ENCODE results near the gene SLC35C1.
A peak's percentile ranks its signal among the peaks of the same experiment; 100 is the strongest.

The SLC35C1 gene

GRCh38 chr11:45772986-45773785, 31.8 kb upstream of the SLC35C1 start:
- no peak overlapping the region for H3K27ac Mint-ChIP-seq
- no peaks in the 10 kb centered on the region for H3K9me3 Mint-ChIP-seq
- H3K4me1 Mint-ChIP-seq: peaks cover 8% of the 10 kb centered on the region
- H3K4me3 Mint-ChIP-seq: no peak overlapping the region
- DNase-seq (ENCODE audit: low spot score in 2 of 2): no peak
- H3K36me3 Mint-ChIP-seq: no peaks in the 10 kb centered on the region
- peaks cover 13% of the 10 kb centered on the region for H3K27me3 Mint-ChIP-seq
- no peak for ATAC-seq (ENCODE audit: low read depth)

- Mint-ChIP-seq H3K9me3 (no peaks in the 10 kb centered on the region), H3K36me3 (no peaks in the 10 kb centered on the region), H3K27me3 (peaks cover 10% of the 10 kb centered on the region), H3K4me3 (no peak overlapping the region), H3K27ac (no peak overlapping the region), H3K4me1 (peaks cover 8% of the 10 kb centered on the region)
- ATAC-seq (ENCODE audit: low read depth): no peak
- no peak for DNase-seq (ENCODE audit: low spot score in 2 of 2)
These were observed 30.9 kb upstream of the SLC35C1 start for GRCh38 chr11:45773786-45774655.

- Mint-ChIP-seq H3K27ac (no peak overlapping the region), H3K4me3 (no peak overlapping the region), H3K9me3 (no peaks in the 10 kb centered on the region), H3K36me3 (no peaks in the 10 kb centered on the region), H3K4me1 (peaks cover 8% of the 10 kb centered on the region), H3K27me3 (peaks cover 12% of the 10 kb centered on the region)
- ATAC-seq (ENCODE audit: low read depth) (no peak), DNase-seq (ENCODE audit: low spot score in 2 of 2) (no peak)
These were observed 30.2 kb upstream of the SLC35C1 start for GRCh38 chr11:45774786-45775185.

- no peak for DNase-seq (ENCODE audit: low spot score in 2 of 2)
- no peak overlapping the region for H3K27ac Mint-ChIP-seq
These were observed 27.6 kb upstream of the SLC35C1 start for GRCh38 chr11:45777127-45777969.

GRCh38 chr11:45778341-45778740, 26.6 kb upstream of the SLC35C1 start:
- no peak for DNase-seq (ENCODE audit: low spot score in 2 of 2)
- H3K27ac Mint-ChIP-seq: no peak overlapping the region
- no peaks in the 10 kb centered on the region for H3K4me1 Mint-ChIP-seq
- peaks cover 15% of the 10 kb centered on the region for H3K27me3 Mint-ChIP-seq
- peaks cover 2% of the 10 kb centered on the region for H3K9me3 Mint-ChIP-seq
- no peak overlapping the region for H3K4me3 Mint-ChIP-seq
- ATAC-seq (ENCODE audit: low read depth): no peak
- no peaks in the 10 kb centered on the region for H3K36me3 Mint-ChIP-seq

More at GRCh38 chr11:45777127-45777969, 27.6 kb upstream of the SLC35C1 start:
- H3K36me3 Mint-ChIP-seq: no peaks in the 10 kb centered on the region
- H3K4me3 Mint-ChIP-seq: no peak overlapping the region
- H3K4me1 Mint-ChIP-seq: no peaks in the 10 kb centered on the region
- peaks cover 2% of the 10 kb centered on the region for H3K9me3 Mint-ChIP-seq
- no peak for ATAC-seq (ENCODE audit: low read depth)
- peaks cover 13% of the 10 kb centered on the region for H3K27me3 Mint-ChIP-seq

GRCh38 chr11:45779602-45780001, 25.3 kb upstream of the SLC35C1 start:
- H3K9me3 Mint-ChIP-seq: peaks cover 2% of the 10 kb centered on the region
- H3K27me3 Mint-ChIP-seq: peaks cover 17% of the 10 kb centered on the region
- H3K27ac Mint-ChIP-seq: no peak overlapping the region
- H3K36me3 Mint-ChIP-seq: no peaks in the 10 kb centered on the region
- DNase-seq (ENCODE audit: low spot score in 2 of 2) (no peak), ATAC-seq (ENCODE audit: low read depth) (no peak)
- no peaks in the 10 kb centered on the region for H3K4me1 Mint-ChIP-seq
- no peak overlapping the region for H3K4me3 Mint-ChIP-seq

- Mint-ChIP-seq H3K4me1 (no peaks in the 10 kb centered on the region), H3K36me3 (no peaks in the 10 kb centered on the region), H3K9me3 (peaks cover 8% of the 10 kb centered on the region), H3K27me3 (peaks cover 21% of the 10 kb centered on the region), H3K27ac (no peak overlapping the region), H3K4me3 (no peak overlapping the region)
- ATAC-seq (ENCODE audit: low read depth) (no peak), DNase-seq (ENCODE audit: low spot score in 2 of 2) (no peak)
These were observed 18.7 kb upstream of the SLC35C1 start for GRCh38 chr11:45786272-45786671.

- no peak overlapping the region for H3K27ac Mint-ChIP-seq
- H3K27me3 Mint-ChIP-seq: peaks cover 14% of the 10 kb centered on the region
- DNase-seq (ENCODE audit: low spot score in 2 of 2): no peak
These were observed 16.1 kb upstream of the SLC35C1 start for GRCh38 chr11:45788887-45789286.

GRCh38 chr11:45791524-45791923, 13.4 kb upstream of the SLC35C1 start:
- Mint-ChIP-seq H3K4me3 (no peak overlapping the region), H3K27me3 (peaks cover 13% of the 10 kb centered on the region), H3K4me1 (no peaks in the 10 kb centered on the region), H3K36me3 (no peaks in the 10 kb centered on the region), H3K9me3 (peaks cover 5% of the 10 kb centered on the region), H3K27ac (no peak overlapping the region)
- ATAC-seq (ENCODE audit: low read depth): no peak
- no peak for DNase-seq (ENCODE audit: low spot score in 2 of 2)

More at GRCh38 chr11:45788887-45789286, 16.1 kb upstream of the SLC35C1 start:
- Mint-ChIP-seq H3K36me3 (no peaks in the 10 kb centered on the region), H3K4me1 (no peaks in the 10 kb centered on the region), H3K4me3 (no peak overlapping the region), H3K9me3 (peaks cover 8% of the 10 kb centered on the region)
- ATAC-seq (ENCODE audit: low read depth): no peak

- no peak for DNase-seq (ENCODE audit: low spot score in 2 of 2)
- ATAC-seq (ENCODE audit: low read depth): no peak
- peaks cover 3% of the 10 kb centered on the region for H3K9me3 Mint-ChIP-seq
- peaks cover 3% of the 10 kb centered on the region for H3K27me3 Mint-ChIP-seq
- H3K27ac Mint-ChIP-seq: no peak overlapping the region
- no peak overlapping the region for H3K4me3 Mint-ChIP-seq
- H3K4me1 Mint-ChIP-seq: no peaks in the 10 kb centered on the region
- H3K36me3 Mint-ChIP-seq: no peaks in the 10 kb centered on the region
These were observed 10.8 kb upstream of the SLC35C1 start for GRCh38 chr11:45794169-45794568.

- no peak overlapping the region for H3K27ac Mint-ChIP-seq
- no peaks in the 10 kb centered on the region for H3K4me1 Mint-ChIP-seq
- H3K9me3 Mint-ChIP-seq: peaks cover 3% of the 10 kb centered on the region
- no peak for DNase-seq (ENCODE audit: low spot score in 2 of 2)
- H3K27me3 Mint-ChIP-seq: peaks cover 3% of the 10 kb centered on the region
- no peaks in the 10 kb centered on the region for H3K36me3 Mint-ChIP-seq
- H3K4me3 Mint-ChIP-seq: no peak overlapping the region
- ATAC-seq (ENCODE audit: low read depth): peak; percentile 43
These were observed 9.6 kb upstream of the SLC35C1 start for GRCh38 chr11:45795379-45795778.

GRCh38 chr11:45796461-45796861, 8.5 kb upstream of the SLC35C1 start:
- Mint-ChIP-seq H3K4me3 (no peak overlapping the region), H3K27me3 (peaks cover 3% of the 10 kb centered on the region), H3K9me3 (peaks cover 3% of the 10 kb centered on the region), H3K27ac (no peak overlapping the region), H3K36me3 (no peaks in the 10 kb centered on the region), H3K4me1 (no peaks in the 10 kb centered on the region)
- ATAC-seq (ENCODE audit: low read depth) (no peak), DNase-seq (ENCODE audit: low spot score in 2 of 2) (no peak)

- ATAC-seq (ENCODE audit: low read depth): no peak
- no peak for DNase-seq (ENCODE audit: low spot score in 2 of 2)
- H3K9me3 Mint-ChIP-seq: peaks cover 3% of the 10 kb centered on the region
- no peaks in the 10 kb centered on the region for H3K36me3 Mint-ChIP-seq
- no peak overlapping the region for H3K27ac Mint-ChIP-seq
- no peak overlapping the region for H3K4me3 Mint-ChIP-seq
- H3K4me1 Mint-ChIP-seq: no peaks in the 10 kb centered on the region
- H3K27me3 Mint-ChIP-seq: peaks cover 3% of the 10 kb centered on the region
These were observed 6.0 kb upstream of the SLC35C1 start for GRCh38 chr11:45798793-45799441.
